ENCODE data around the gene MTERF2.

- no peak for TF ChIP-seq CTCF (IDR thresholded peaks at IDR 0.05)
- no peak for TF ChIP-seq EP300 (IDR thresholded peaks at IDR 0.05)
Observed at GRCh38 chr12:106950591-106950990, 36.4 kb downstream of the MTERF2 start.

All from ovary (tissue), 3 donors.